Natural killer cell (primary cell): Measurements from ENCODE around the gene COL19A1. TPM values are rescaled to one million over a fixed set of nuclear protein-coding genes. Genes with fewer than 3 reads are reported as not detected.

Source experiments
- ATAC-seq, 3 donors: fragments of 150-1000 bp in 2 of 3; fragments of 200-7000 bp in 1 of 3; cut with Tn5 transposase; 1 replicate in 1 of 3; 2 replicates in 2 of 3; pipeline ENCODE4 v1.10.0; 2021; ENCODE audit warnings: mild to moderate bottlenecking in 2 of 3, moderate library complexity in 2 of 3
- DNase-seq, 2 donors: peaks; one replicate each; pipeline versions ENCODE4 v3.0.0 to v3.0.0-alpha.2; 2013 to 2021; ENCODE audit warnings: mixed read lengths in 1 of 2
- H3K27ac ChIP-seq: one replicate; pipeline ENCODE4 v1.5.1; 2013; ENCODE audit warnings: mild to moderate bottlenecking, low read length
- H3K27me3 ChIP-seq: one replicate; pipeline ENCODE4 v1.6.1; 2013; ENCODE audit warnings: low read length; ENCODE audit not compliant: control insufficient read depth, insufficient read depth
- H3K36me3 ChIP-seq: one replicate; pipeline ENCODE4 v1.6.1; 2013; ENCODE audit warnings: low read length; ENCODE audit not compliant: control insufficient read depth, insufficient read depth
- H3K4me1 ChIP-seq: one replicate; pipeline ENCODE4 v1.6.1; 2013; ENCODE audit warnings: low read length; ENCODE audit not compliant: control insufficient read depth, insufficient read depth
- H3K4me3 ChIP-seq: one replicate; pipeline ENCODE4 v1.5.1; 2013; ENCODE audit warnings: low read length
- H3K9me3 ChIP-seq: one replicate; pipeline ENCODE4 v1.6.1; 2013; ENCODE audit warnings: low read length; ENCODE audit not compliant: control insufficient read depth, insufficient read depth
- H3K27ac Mint-ChIP-seq, 2 donors: one replicate each; pipeline ENCODE4 v1.8.0; 2022; ENCODE audit warnings: mild to moderate bottlenecking in 2 of 2, mixed read lengths in 2 of 2, moderate library complexity in 1 of 2
- H3K27me3 Mint-ChIP-seq, 2 donors: one replicate each; pipeline ENCODE4 v1.8.0; 2022; ENCODE audit warnings: low read depth in 2 of 2, mixed read lengths in 2 of 2
- H3K36me3 Mint-ChIP-seq: one replicate; pipeline ENCODE4 v1.8.0; 2022; ENCODE audit warnings: mixed read lengths
- H3K4me1 Mint-ChIP-seq, 2 donors: one replicate each; pipeline ENCODE4 v1.8.0; 2022; ENCODE audit warnings: mixed read lengths in 2 of 2
- H3K4me3 Mint-ChIP-seq: one replicate; pipeline ENCODE4 v1.8.0; 2022; ENCODE audit warnings: mild to moderate bottlenecking, moderate library complexity, mixed read lengths
- H3K9me3 Mint-ChIP-seq, 2 donors: one replicate each; pipeline ENCODE4 v1.8.0; 2022; ENCODE audit warnings: mixed read lengths in 2 of 2
- CTCF ChIP-seq: fragments of 200-600 bp; IDR thresholded peaks from one replicate; pipeline ENCODE4 v1.8.0; 2022; ENCODE audit warnings: antibody characterized with exemption
- WGBS: methylation state at CpG from one replicate; pipeline ENCODE4 v1.1.7; 2013; ENCODE audit warnings: missing lambda C conversion rate; ENCODE audit not compliant: insufficient coverage; 5-methylcytosine and 5-hydroxymethylcytosine counted together
- intact Hi-C: fragments of 100-400 bp; cut with micrococcal nuclease; formaldehyde crosslinking; loops from one replicate; pipeline ENCODE4 v1.14.2; 2022
- total RNA-seq, 4 donors: library from RNA; stranded (reverse); fragments of 120-200 nt in 1 of 4; gene quantifications; one replicate each; pipeline versions ENCODE4 v1.2.3 to v1.2.4, GENCODE V29; 2013 to 2022

COL19A1 gene
- total RNA-seq, 3 donors from 2014 or later (not counting 1 experiment from before 2014, with no cell fraction given) = 0.07 to 0.33 (median 0.18) TPM

GRCh38 chr6:69974193-69974592 is 107.8 kb downstream of the COL19A1 start:
- Mint-ChIP-seq H3K4me3 (no peak overlapping the region), H3K4me1 (no peaks in the 10 kb centered on the region), H3K27me3 (no peaks in the 10 kb centered on the region), H3K9me3 (peaks cover 5 to 12% of the 10 kb centered on the region in 2 donors), H3K27ac (no peak overlapping the region), H3K36me3 (no peaks in the 10 kb centered on the region)
- no peaks in the 10 kb centered on the region for H3K9me3 ChIP-seq
- WGBS = 83% methylated on average over 2 of the region's 2 CpGs
- DNase-seq = no peak
- no peak for ATAC-seq
- TF ChIP-seq CTCF = no peak
- no peak overlapping the region for H3K4me3 ChIP-seq
- H3K4me1 ChIP-seq = no peaks in the 10 kb centered on the region
- intact Hi-C loops = no loop called here
- H3K36me3 ChIP-seq = no peaks in the 10 kb centered on the region
- no peaks in the 10 kb centered on the region for H3K27me3 ChIP-seq
- H3K27ac ChIP-seq = no peak overlapping the region

- DNase-seq (no peak), ATAC-seq (no peak)
- Mint-ChIP-seq H3K27me3 (no peaks in the 10 kb centered on the region), H3K4me3 (no peak overlapping the region), H3K27ac (no peak overlapping the region), H3K36me3 (no peaks in the 10 kb centered on the region), H3K9me3 (peaks cover 5 to 12% of the 10 kb centered on the region in 2 donors), H3K4me1 (no peaks in the 10 kb centered on the region)
- H3K27ac ChIP-seq = no peak overlapping the region
- H3K4me1 ChIP-seq = no peaks in the 10 kb centered on the region
- H3K4me3 ChIP-seq = no peak overlapping the region
- H3K9me3 ChIP-seq = no peaks in the 10 kb centered on the region
- WGBS = 90% methylated on average over 3 of the region's 4 CpGs
- intact Hi-C loops = no loop called here
- H3K27me3 ChIP-seq = no peaks in the 10 kb centered on the region
- TF ChIP-seq CTCF = no peak
- H3K36me3 ChIP-seq = no peaks in the 10 kb centered on the region
These were observed 110.3 kb downstream of the COL19A1 start for GRCh38 chr6:69976591-69977090.

GRCh38 chr6:69980624-69981023 is 114.3 kb downstream of the COL19A1 start:
- no peak for TF ChIP-seq CTCF
- Histone ChIP-seq H3K9me3 (no peaks in the 10 kb centered on the region), H3K4me1 (no peaks in the 10 kb centered on the region), H3K4me3 (no peak overlapping the region), H3K36me3 (no peaks in the 10 kb centered on the region), H3K27me3 (no peaks in the 10 kb centered on the region), H3K27ac (no peak overlapping the region)
- intact Hi-C loops = no loop called here
- peaks cover 5% of the 10 kb centered on the region in 2 donors for H3K9me3 Mint-ChIP-seq
- ATAC-seq = no peak
- no peaks in the 10 kb centered on the region for H3K27me3 Mint-ChIP-seq
- no peak overlapping the region for H3K4me3 Mint-ChIP-seq
- 97% methylated on average over 2 of the region's 2 CpGs for WGBS
- DNase-seq = no peak
- no peaks in the 10 kb centered on the region for H3K4me1 Mint-ChIP-seq
- no peaks in the 10 kb centered on the region for H3K36me3 Mint-ChIP-seq
- no peak overlapping the region for H3K27ac Mint-ChIP-seq

- intact Hi-C loops = no loop called here
- H3K9me3 Mint-ChIP-seq = peaks cover 0 to 5% of the 10 kb centered on the region in 2 donors
- no CpG with 5 or more reads among the region's 3 CpGs for WGBS
- no peaks in the 10 kb centered on the region for H3K36me3 Mint-ChIP-seq
- no peak overlapping the region for H3K4me3 ChIP-seq
- H3K9me3 ChIP-seq = no peaks in the 10 kb centered on the region
- H3K27me3 Mint-ChIP-seq = no peaks in the 10 kb centered on the region
- ATAC-seq (no peak), DNase-seq (no peak)
- H3K4me1 Mint-ChIP-seq = no peaks in the 10 kb centered on the region
- no peaks in the 10 kb centered on the region for H3K27me3 ChIP-seq
- no peak overlapping the region for H3K27ac Mint-ChIP-seq
- no peak overlapping the region for H3K4me3 Mint-ChIP-seq
- H3K4me1 ChIP-seq = no peaks in the 10 kb centered on the region
- H3K36me3 ChIP-seq = no peaks in the 10 kb centered on the region
- no peak overlapping the region for H3K27ac ChIP-seq
- TF ChIP-seq CTCF = no peak
These were observed 118.2 kb downstream of the COL19A1 start for GRCh38 chr6:69984506-69984905.
